Chondrocyte (in vitro differentiated cells): Measurements from ENCODE around the gene SGSM2. TPM values are rescaled to one million over a fixed set of nuclear protein-coding genes. Genes with fewer than 3 reads are reported as not detected.

Experiments
- DNase-seq: peaks from one replicate; pipeline ENCODE4 v3.0.0; 2021; ENCODE audit warnings: mixed read lengths, low spot score
- H3K27ac Mint-ChIP-seq: one replicate; pipeline ENCODE4 v1.8.0; 2021; ENCODE audit warnings: mild to moderate bottlenecking, moderate library complexity, mixed read lengths; ENCODE audit not compliant: unreplicated experiment
- H3K27me3 Mint-ChIP-seq: 2 replicates; pipeline ENCODE4 v1.8.0; 2021; ENCODE audit warnings: low read depth, mixed read lengths
- H3K36me3 Mint-ChIP-seq: 2 replicates; pipeline ENCODE4 v1.8.0; 2021; ENCODE audit warnings: low read depth, mixed read lengths
- H3K4me1 Mint-ChIP-seq: 2 replicates; pipeline ENCODE4 v1.8.0; 2021; ENCODE audit warnings: low read depth, mild to moderate bottlenecking, mixed read lengths
- H3K4me3 Mint-ChIP-seq: one replicate; pipeline ENCODE4 v1.8.0; 2021; ENCODE audit warnings: mild to moderate bottlenecking, moderate library complexity, mixed read lengths; ENCODE audit not compliant: unreplicated experiment
- H3K9me3 Mint-ChIP-seq: 2 replicates; pipeline ENCODE4 v1.8.0; 2021; ENCODE audit warnings: low read depth, mixed read lengths
- total RNA-seq: library from RNA; stranded (reverse); gene quantifications from 3 replicates; pipeline ENCODE4 v1.2.1, GENCODE V29; 2021
- TF ChIP-seq, protein P1 (sequence below): fragments of 200-600 bp; sonication (generic); IDR thresholded peaks from 2 replicates; pipeline ENCODE4 v1.5.0; 2021; ENCODE audit warnings: antibody characterized with exemption, mild to moderate bottlenecking, moderate library complexity

The SGSM2 gene
- total RNA-seq, 1 donor from 2014 or later, result 43.2 TPM

DNA sequence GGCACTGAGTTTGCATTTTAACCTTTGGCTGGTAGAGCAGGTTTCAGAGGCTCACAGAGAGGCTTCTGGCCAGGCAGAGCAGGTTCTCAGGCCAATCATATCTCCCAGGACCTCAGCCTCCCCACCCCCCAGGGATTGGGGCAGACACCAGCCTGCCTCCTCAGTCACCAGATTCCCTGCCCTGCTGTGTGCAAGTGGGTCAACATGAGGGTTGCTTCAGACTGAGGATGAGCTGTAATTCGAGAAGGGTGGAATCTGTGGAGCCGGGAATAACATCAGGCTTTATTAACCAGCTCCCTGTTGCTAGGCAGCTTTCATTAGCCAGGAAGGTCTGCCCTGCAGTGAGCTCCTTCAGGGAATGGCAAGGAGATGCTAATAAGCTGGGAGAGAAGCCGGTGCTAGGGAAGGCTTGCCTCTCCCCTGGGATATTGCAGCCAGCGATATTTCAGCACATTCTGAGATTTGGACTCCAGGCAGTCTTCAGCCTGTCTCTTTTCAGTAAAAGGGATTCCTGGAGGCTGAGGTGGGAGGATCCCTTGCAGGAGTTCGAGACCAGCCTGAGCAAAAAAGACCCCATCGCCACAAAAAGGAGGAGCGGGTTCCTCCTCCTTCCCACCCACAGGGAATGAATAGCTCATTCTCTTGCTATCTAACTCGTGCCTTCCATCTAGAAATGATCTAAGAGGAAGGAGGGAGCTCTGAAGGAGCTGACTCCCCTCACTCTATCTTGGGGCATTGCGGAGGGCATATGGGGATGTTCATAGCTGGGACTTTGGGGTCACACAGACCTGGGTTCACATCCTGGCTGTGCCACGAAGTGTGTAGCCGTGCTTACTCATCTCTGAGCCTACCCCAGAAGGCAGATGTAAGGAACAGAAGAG, 10.7 kb downstream of the SGSM2 start:
- TF ChIP-seq, protein P1, sequence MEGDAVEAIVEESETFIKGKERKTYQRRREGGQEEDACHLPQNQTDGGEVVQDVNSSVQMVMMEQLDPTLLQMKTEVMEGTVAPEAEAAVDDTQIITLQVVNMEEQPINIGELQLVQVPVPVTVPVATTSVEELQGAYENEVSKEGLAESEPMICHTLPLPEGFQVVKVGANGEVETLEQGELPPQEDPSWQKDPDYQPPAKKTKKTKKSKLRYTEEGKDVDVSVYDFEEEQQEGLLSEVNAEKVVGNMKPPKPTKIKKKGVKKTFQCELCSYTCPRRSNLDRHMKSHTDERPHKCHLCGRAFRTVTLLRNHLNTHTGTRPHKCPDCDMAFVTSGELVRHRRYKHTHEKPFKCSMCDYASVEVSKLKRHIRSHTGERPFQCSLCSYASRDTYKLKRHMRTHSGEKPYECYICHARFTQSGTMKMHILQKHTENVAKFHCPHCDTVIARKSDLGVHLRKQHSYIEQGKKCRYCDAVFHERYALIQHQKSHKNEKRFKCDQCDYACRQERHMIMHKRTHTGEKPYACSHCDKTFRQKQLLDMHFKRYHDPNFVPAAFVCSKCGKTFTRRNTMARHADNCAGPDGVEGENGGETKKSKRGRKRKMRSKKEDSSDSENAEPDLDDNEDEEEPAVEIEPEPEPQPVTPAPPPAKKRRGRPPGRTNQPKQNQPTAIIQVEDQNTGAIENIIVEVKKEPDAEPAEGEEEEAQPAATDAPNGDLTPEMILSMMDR, result no peak
- H3K4me1 Mint-ChIP-seq, result peaks cover 11% of the 10 kb centered on the region
- H3K4me3 Mint-ChIP-seq, result no peak overlapping the region
- no peaks in the 10 kb centered on the region for H3K9me3 Mint-ChIP-seq
- no peaks in the 10 kb centered on the region for H3K27me3 Mint-ChIP-seq
- DNase-seq, result no peak
- H3K36me3 Mint-ChIP-seq, result no peaks in the 10 kb centered on the region
- H3K27ac Mint-ChIP-seq, result peak overlapping the region; percentile 63

DNA sequence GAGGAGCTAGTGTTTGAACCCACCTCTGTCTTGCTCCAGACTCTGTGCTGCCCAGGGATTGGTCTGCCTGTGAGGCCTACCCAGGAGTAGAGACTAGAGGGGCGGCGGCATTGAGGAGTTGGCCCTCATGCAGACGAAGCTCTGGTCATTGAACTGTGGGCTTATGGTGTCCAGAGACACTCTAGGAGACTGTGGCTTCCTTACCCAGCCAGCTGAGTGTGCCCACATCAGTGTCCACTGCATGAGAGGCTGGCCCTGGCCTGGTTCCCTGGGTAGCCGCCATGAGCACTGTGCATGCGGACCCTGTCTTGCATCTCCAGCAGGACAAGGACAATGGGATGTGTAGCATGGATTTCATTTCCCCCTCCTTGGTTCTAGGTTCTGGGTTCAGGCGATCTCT, 14.0 kb downstream of the SGSM2 start:
- no peaks in the 10 kb centered on the region for H3K36me3 Mint-ChIP-seq
- no peak overlapping the region for H3K27ac Mint-ChIP-seq
- no peak overlapping the region for H3K4me3 Mint-ChIP-seq
- peaks cover 11% of the 10 kb centered on the region for H3K4me1 Mint-ChIP-seq
- DNase-seq, result no peak
- TF ChIP-seq, protein P1, result no peak
- no peaks in the 10 kb centered on the region for H3K9me3 Mint-ChIP-seq
- H3K27me3 Mint-ChIP-seq, result no peaks in the 10 kb centered on the region

DNA sequence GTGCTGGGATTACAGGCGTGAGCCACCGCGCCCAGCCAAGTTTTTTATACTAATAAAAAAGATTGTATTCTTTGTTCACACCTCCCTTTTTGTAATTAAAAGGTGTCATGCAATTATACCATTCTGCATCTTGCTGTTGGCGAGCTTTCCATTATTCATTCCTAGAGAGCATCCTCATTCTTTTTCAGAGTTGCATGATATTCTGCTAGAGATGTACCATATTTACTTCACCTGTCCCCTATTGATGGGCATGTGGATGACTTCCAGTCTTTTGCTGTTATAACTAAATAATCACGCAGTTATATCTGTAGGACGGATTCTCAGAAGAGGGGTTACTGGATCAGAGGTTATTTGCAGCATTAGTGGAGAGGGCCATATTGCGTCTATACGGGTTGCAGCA, 17.0 kb downstream of the SGSM2 start:
- peaks cover 7% of the 10 kb centered on the region for H3K4me1 Mint-ChIP-seq
- H3K36me3 Mint-ChIP-seq, result no peaks in the 10 kb centered on the region
- H3K27me3 Mint-ChIP-seq, result no peaks in the 10 kb centered on the region
- no peak for DNase-seq
- no peak overlapping the region for H3K27ac Mint-ChIP-seq
- TF ChIP-seq, protein P1, result no peak
- H3K4me3 Mint-ChIP-seq, result no peak overlapping the region
- H3K9me3 Mint-ChIP-seq, result no peaks in the 10 kb centered on the region

DNA sequence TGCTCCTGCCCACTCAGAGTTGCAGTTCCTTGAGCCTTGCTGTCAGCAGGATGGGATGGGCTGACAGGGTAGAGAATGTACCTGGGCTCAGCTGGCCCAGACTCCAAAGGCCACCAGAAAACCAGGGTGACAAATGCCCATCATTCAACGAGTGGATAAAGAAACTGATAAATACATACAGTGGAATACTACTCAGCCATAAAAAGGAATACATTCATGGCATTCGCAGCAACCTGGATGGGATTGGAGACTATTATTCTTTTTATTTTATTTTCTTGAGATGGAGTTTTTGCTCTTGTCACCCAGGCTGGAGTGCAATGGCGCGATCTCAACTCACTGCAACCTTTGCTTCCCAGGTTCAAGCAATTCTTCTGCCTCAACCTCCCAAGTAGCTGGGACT, 19.9 kb downstream of the SGSM2 start:
- TF ChIP-seq, protein P1, result no peak
- Mint-ChIP-seq H3K4me3 (no peak overlapping the region), H3K27me3 (no peaks in the 10 kb centered on the region), H3K27ac (no peak overlapping the region), H3K9me3 (no peaks in the 10 kb centered on the region), H3K36me3 (no peaks in the 10 kb centered on the region), H3K4me1 (peaks cover 20% of the 10 kb centered on the region)
- DNase-seq, result no peak

DNA sequence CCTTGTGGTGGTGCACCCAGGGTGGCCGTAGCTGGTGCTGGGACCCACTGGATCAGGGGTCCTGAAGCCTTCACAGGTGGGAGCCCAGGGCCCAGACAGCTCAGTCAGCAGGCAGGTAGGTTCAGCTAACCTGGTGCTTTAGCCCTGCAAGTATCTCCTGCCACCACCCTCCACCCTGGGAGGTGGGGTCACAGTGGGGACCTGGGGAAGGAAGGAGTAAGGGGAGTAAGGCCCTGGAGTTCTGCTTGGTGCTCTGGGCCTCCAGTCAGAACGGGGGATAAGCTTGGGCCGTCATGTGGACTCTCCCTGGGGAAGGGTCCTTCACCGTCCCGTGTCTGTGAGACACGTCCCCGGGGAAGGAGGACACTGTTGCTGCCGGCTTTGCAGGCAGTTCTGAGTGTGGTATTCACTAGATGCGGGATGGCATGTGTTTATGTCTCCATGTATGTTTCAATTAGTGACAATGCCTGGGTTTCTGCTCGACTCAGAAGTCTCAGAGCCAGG, 20.7 kb downstream of the SGSM2 start:
- peak; percentile 72 for DNase-seq
- peaks cover 4% of the 10 kb centered on the region for H3K36me3 Mint-ChIP-seq
- H3K4me3 Mint-ChIP-seq, result no peak overlapping the region
- H3K27me3 Mint-ChIP-seq, result no peaks in the 10 kb centered on the region
- TF ChIP-seq, protein P1, result no peak
- peaks cover 20% of the 10 kb centered on the region for H3K4me1 Mint-ChIP-seq
- no peaks in the 10 kb centered on the region for H3K9me3 Mint-ChIP-seq
- H3K27ac Mint-ChIP-seq, result no peak overlapping the region
